T47D (cell line): Measurements from ENCODE around the gene SDHAF4.
"Not testable (repeated sequence)": the region's sequence is repeated elsewhere in the genome, so short reads cannot be mapped to it uniquely, and the experiment has no call there.

Source experiments
- DNase-seq, 2 experiments: peaks; one replicate each; pipeline versions ENCODE4 v3.0.0 to v3.0.0-alpha.2; 2011 to 2012; ENCODE audit warnings: low read depth in 1 of 2, low spot score in 1 of 2
- JUND ChIP-seq: IDR thresholded peaks from 2 replicates; pipeline ENCODE4 v1.6.1; 2012; ENCODE audit warnings: low read depth
- in situ Hi-C: cut with HindIII; loops from 2 replicates; pipeline ENCODE4 v1.10.0; 2016; ENCODE audit warnings: low sequenced_read_pairs, low pct_unique_long_range_greater_than_20kb

The SDHAF4 gene

GRCh38 chr6:70552974-70553373, 13.8 kb upstream of the SDHAF4 start:
- in situ Hi-C loops, result no loop called here
- TF ChIP-seq JUND, result no peak

GRCh38 chr6:70557998-70558397, 8.7 kb upstream of the SDHAF4 start:
- no peak for TF ChIP-seq JUND
- no peak for DNase-seq
- in situ Hi-C loops, result no loop called here

More at GRCh38 chr6:70552974-70553373, 13.8 kb upstream of the SDHAF4 start:
- no peak for DNase-seq

GRCh38 chr6:70562401-70562800, 4.3 kb upstream of the SDHAF4 start:
- DNase-seq, in situ Hi-C loops: not testable (repeated sequence)

- in situ Hi-C loops, result no loop called here
- DNase-seq, result no peak
- TF ChIP-seq JUND, result no peak
These were observed 3.2 kb upstream of the SDHAF4 start for GRCh38 chr6:70563530-70563929.

GRCh38 chr6:70574643-70575042, 7.9 kb downstream of the SDHAF4 start:
- no peak for TF ChIP-seq JUND
- in situ Hi-C loops, result no loop called here
- no peak for DNase-seq

- no peak for DNase-seq
- in situ Hi-C loops, result no loop called here
- TF ChIP-seq JUND, result no peak
These were observed 9.3 kb downstream of the SDHAF4 start for GRCh38 chr6:70575899-70576495.

GRCh38 chr6:70586114-70586513, 19.4 kb downstream of the SDHAF4 start:
- in situ Hi-C loops, result no loop called here
- DNase-seq, result no peak
- TF ChIP-seq JUND, result no peak

GRCh38 chr6:70590400-70590799, 23.7 kb downstream of the SDHAF4 start:
- DNase-seq, result no peak
- in situ Hi-C loops, result no loop called here

GRCh38 chr6:70592391-70593117, 25.8 kb downstream of the SDHAF4 start:
- in situ Hi-C loops, result no loop called here
- no peak for TF ChIP-seq JUND
- DNase-seq, result no peak

More at GRCh38 chr6:70590400-70590799, 23.7 kb downstream of the SDHAF4 start:
- no peak for TF ChIP-seq JUND

GRCh38 chr6:70593118-70593486, 26.4 kb downstream of the SDHAF4 start:
- in situ Hi-C loops, result no loop called here
- DNase-seq, result no peak
- TF ChIP-seq JUND, result no peak

- in situ Hi-C loops, result no loop called here
- TF ChIP-seq JUND, result no peak
- DNase-seq, result no peak
These were observed 32.5 kb downstream of the SDHAF4 start for GRCh38 chr6:70599187-70599586.

GRCh38 chr6:70601014-70601413, 34.3 kb downstream of the SDHAF4 start:
- in situ Hi-C loops, result no loop called here
- DNase-seq, result no peak
- TF ChIP-seq JUND, result no peak

GRCh38 chr6:70604254-70604653, 37.5 kb downstream of the SDHAF4 start:
- no peak for DNase-seq
- in situ Hi-C loops, result no loop called here
- TF ChIP-seq JUND, result no peak

- in situ Hi-C loops, result not testable (repeated sequence)
These were observed 40.6 kb downstream of the SDHAF4 start for GRCh38 chr6:70607371-70607770.

GRCh38 chr6:70609181-70609580, 42.5 kb downstream of the SDHAF4 start:
- DNase-seq, in situ Hi-C loops: not testable (repeated sequence)

More at GRCh38 chr6:70607371-70607770, 40.6 kb downstream of the SDHAF4 start:
- DNase-seq, result not testable (repeated sequence)
